PC-9 (cell line): ENCODE data around the gene COQ10B. TPM values are rescaled to one million over a fixed set of nuclear protein-coding genes. Genes with fewer than 3 reads are reported as not detected.

Experiments
- Bru-seq: library from RNA; stranded (reverse); fragments of 400-500 nt; gene quantifications from one replicate; lab custom pipeline; 2021; lab: Mats Ljungman, UMichigan
- BruChase-seq, 2 experiments: library from RNA; stranded (reverse); fragments of 400-500 nt; gene quantifications; one replicate each; lab custom pipeline; 2021; lab: Mats Ljungman, UMichigan
- BruUV-seq: library from RNA; stranded (reverse); fragments of 400-500 nt; replicated peaks from 2 replicates; lab custom pipeline; 2021; lab: Mats Ljungman, UMichigan
- CTCF ChIA-PET: fragments of 300-600 bp; sonication (Branson Sonifier 250); formaldehyde crosslinking; loops from one replicate; lab custom pipeline; 2022; ENCODE audit warnings: antibody characterized with exemption; lab: Charles Lee
- POLR2A ChIA-PET: fragments of 300-600 bp; sonication (Branson Sonifier 250); formaldehyde crosslinking; loops from one replicate; lab custom pipeline; 2022; ENCODE audit warnings: antibody characterized with exemption; ENCODE audit not compliant: unreplicated experiment; lab: Charles Lee
- DNase-seq, 2 experiments: peaks; one replicate each; pipeline versions ENCODE4 v3.0.0 to v3.0.0-alpha.2; 2015 to 2022; ENCODE audit warnings: mixed read lengths in 1 of 2
- H2AFZ ChIP-seq: fragments of 200-600 bp; sonication (generic); 2 replicates; pipeline ENCODE4 v1.8.1; 2017; ENCODE audit warnings: antibody characterized with exemption
- H3F3A ChIP-seq: fragments of 200-600 bp; sonication (generic); 2 replicates; pipeline ENCODE4 v1.8.1; 2017; ENCODE audit warnings: antibody characterized with exemption, mild to moderate bottlenecking, low read depth; ENCODE audit not compliant: insufficient read depth
- H3K27ac ChIP-seq: fragments of 200-600 bp; sonication (generic); 2 replicates; pipeline ENCODE4 v1.6.1; 2016; ENCODE audit warnings: mixed run types
- H3K27me3 ChIP-seq: fragments of 200-600 bp; sonication (generic); 2 replicates; pipeline ENCODE4 v1.6.1; 2016; ENCODE audit warnings: low read depth, mixed run types; ENCODE audit not compliant: insufficient read depth
- H3K36me3 ChIP-seq: fragments of 200-600 bp; sonication (generic); 2 replicates; pipeline ENCODE4 v1.6.1; 2016; ENCODE audit warnings: low read depth, mixed run types
- H3K4me1 ChIP-seq: fragments of 200-600 bp; sonication (generic); replicated peaks from 2 replicates; pipeline ENCODE4 v1.6.1; 2016; ENCODE audit warnings: mixed run types; ENCODE audit not compliant: insufficient read depth
- H3K4me2 ChIP-seq: fragments of 200-600 bp; sonication (generic); 2 replicates; pipeline ENCODE4 v1.6.1; 2017; ENCODE audit warnings: mixed run types
- H3K4me3 ChIP-seq: fragments of 200-600 bp; sonication (generic); 2 replicates; pipeline ENCODE4 v1.6.1; 2016; ENCODE audit warnings: mixed run types
- H3K79me2 ChIP-seq: fragments of 200-600 bp; sonication (generic); 2 replicates; pipeline ENCODE4 v1.6.1; 2017; ENCODE audit warnings: low read depth, mixed run types
- H3K9me2 ChIP-seq: fragments of 200-600 bp; sonication (generic); 2 replicates; pipeline ENCODE4 v1.8.1; 2017; ENCODE audit warnings: mild to moderate bottlenecking; ENCODE audit not compliant: insufficient read depth
- H3K9me3 ChIP-seq: fragments of 200-600 bp; sonication (generic); 2 replicates; pipeline ENCODE4 v1.8.1; 2016; ENCODE audit warnings: low read depth; ENCODE audit not compliant: insufficient read depth
- H4K20me1 ChIP-seq: fragments of 200-600 bp; sonication (generic); 2 replicates; pipeline ENCODE4 v1.8.1; 2017; ENCODE audit not compliant: insufficient read depth
- EZH2 ChIP-seq: fragments of 200-600 bp; sonication (generic); IDR thresholded peaks from 2 replicates; pipeline ENCODE4 v1.8.0; 2017; ENCODE audit warnings: antibody characterized with exemption, low read depth
- intact Hi-C: fragments of 100-400 bp; cut with micrococcal nuclease; formaldehyde crosslinking; loops from one replicate; pipeline ENCODE4 v1.10.0; 2022; ENCODE audit not compliant: unreplicated experiment
- long read RNA-seq: library from polyadenylated mRNA; stranded (forward); transcript quantifications from one replicate; pipeline ENCODE4 v2.0.0, GENCODE V29; 2022
- total RNA-seq: library from RNA; stranded (reverse); gene quantifications from 2 replicates; pipeline ENCODE4 v1.2.3, GENCODE V29; 2021
- TF ChIP-seq, protein P1 (sequence below): fragments of 200-600 bp; sonication (generic); conservative IDR thresholded peaks from 2 replicates; pipeline ENCODE4 v1.6.1; 2017; ENCODE audit warnings: mixed run types, antibody characterized with exemption, mild to moderate bottlenecking, moderate library complexity

The COQ10B gene
- total RNA-seq (14.8 and 18.1 TPM in 2 replicates), Bru-seq, nascent RNA (percentile 92 among the genes with signal in this experiment), BruChase-seq, experiment 1, labeled RNA remaining after a 2-hour chase (percentile 85 among the genes with signal in this experiment), BruChase-seq, experiment 2, labeled RNA remaining after a 6-hour chase (percentile 87 among the genes with signal in this experiment)
- long read RNA-seq, transcript COQ10B-201 (5 exons, 2,239 nt), result major isoform, 54 of 59 reads
- long read RNA-seq, partial matches to known transcripts, result 0 of 59 reads
- long read RNA-seq, other reads (novel, unspliced or antisense), result 1 of 59 reads

DNA sequence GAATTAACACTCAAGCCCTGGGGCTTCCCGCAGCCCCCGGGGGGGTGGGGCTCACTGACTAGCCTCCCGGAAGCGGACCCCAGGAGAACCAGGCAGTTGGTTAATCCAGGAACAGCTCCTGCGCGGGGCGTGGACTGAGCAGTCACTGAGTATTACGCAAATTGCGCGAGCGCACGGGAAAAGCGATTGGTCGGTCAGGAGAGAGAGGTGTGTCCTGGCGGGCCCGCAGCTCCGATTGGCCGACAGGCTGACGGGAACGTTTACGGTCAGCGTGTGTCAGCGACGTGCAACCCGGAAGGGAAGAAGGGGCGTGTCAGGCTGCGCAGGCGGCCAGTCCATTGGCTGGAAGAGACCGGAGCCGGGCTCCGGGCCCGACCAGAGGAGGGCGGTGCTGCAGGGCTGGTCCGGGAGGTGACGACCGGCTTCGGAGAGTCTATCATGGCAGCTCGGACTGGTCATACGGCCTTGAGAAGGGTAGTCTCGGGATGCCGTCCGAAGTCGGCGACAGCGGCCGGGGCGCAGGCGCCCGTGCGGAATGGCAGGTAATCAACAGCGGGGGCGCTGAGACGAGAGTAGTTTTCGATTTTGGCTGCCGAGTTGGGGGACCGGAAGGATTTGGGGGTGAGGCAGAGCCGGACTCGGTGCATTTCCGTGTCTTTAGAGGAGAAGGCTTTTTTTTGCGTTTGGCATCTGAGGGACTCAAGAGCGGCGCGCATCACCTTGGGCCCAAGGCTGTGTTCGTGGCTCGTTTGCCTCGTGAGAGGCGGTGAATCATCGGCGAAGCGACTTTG, at the start of gene COQ10B:
COQ10B (plus strand) TSS at position 430 of the 791 bp plus-strand sequence; CDS start at position 439, 9 bp downstream.
- Histone ChIP-seq H2AFZ (peak within 1 kb of the TSS; percentile 88), H3K27me3 (no peaks in the 10 kb centered on the region), H3K27ac (peak within 1 kb of the TSS; percentile 97), H3K4me1 (peaks cover 10% of the 10 kb centered on the region), H3K9me2 (no peaks in the 10 kb centered on the region), H3K4me3 (peak within 1 kb of the TSS; percentile 97), H4K20me1 (peaks cover 42% of the 10 kb centered on the region), H3K9me3 (no peaks in the 10 kb centered on the region), H3K36me3 (no peaks in the 10 kb centered on the region), H3K79me2 (peaks cover 49% of the 10 kb centered on the region), H3F3A (peaks cover 13% of the 10 kb centered on the region), H3K4me2 (peak within 1 kb of the TSS; percentile 87)
- ChIA-PET POLR2A (interaction anchor here (0.5 to 0.7 kb wide), 6 partner anchors 9 to 846 kb away, joined by 3 to 10 read pairs (median 4); partner anchors contain the start of gene SF3B1), CTCF (interaction anchor here (0.9 kb wide), 1 partner anchor 46 kb away, joined by 4 read pairs; the partner anchor contains the start of gene HSPD1)
- no peak for TF ChIP-seq EZH2
- TF ChIP-seq, protein P1, sequence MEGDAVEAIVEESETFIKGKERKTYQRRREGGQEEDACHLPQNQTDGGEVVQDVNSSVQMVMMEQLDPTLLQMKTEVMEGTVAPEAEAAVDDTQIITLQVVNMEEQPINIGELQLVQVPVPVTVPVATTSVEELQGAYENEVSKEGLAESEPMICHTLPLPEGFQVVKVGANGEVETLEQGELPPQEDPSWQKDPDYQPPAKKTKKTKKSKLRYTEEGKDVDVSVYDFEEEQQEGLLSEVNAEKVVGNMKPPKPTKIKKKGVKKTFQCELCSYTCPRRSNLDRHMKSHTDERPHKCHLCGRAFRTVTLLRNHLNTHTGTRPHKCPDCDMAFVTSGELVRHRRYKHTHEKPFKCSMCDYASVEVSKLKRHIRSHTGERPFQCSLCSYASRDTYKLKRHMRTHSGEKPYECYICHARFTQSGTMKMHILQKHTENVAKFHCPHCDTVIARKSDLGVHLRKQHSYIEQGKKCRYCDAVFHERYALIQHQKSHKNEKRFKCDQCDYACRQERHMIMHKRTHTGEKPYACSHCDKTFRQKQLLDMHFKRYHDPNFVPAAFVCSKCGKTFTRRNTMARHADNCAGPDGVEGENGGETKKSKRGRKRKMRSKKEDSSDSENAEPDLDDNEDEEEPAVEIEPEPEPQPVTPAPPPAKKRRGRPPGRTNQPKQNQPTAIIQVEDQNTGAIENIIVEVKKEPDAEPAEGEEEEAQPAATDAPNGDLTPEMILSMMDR, result no peak; the same call in 1 of the 2 replicates
- TSS peak; percentile 86 for BruUV-seq
- intact Hi-C loops, result loop anchor here (1.0 to 5.0 kb wide), 3 partner anchors 18 to 64 kb away; partner anchors contain the start of genes HSPE1, MOB4 and SF3B1
- peak; percentile 98 for DNase-seq

- Histone ChIP-seq H3K36me3 (peaks cover 72% of the 10 kb centered on the region), H3K79me2 (no peaks in the 10 kb centered on the region), H3K4me3 (no peak overlapping the region), H3K9me3 (no peaks in the 10 kb centered on the region), H3K27me3 (no peaks in the 10 kb centered on the region), H3F3A (peaks cover 21% of the 10 kb centered on the region), H3K9me2 (no peaks in the 10 kb centered on the region), H3K27ac (no peak overlapping the region), H4K20me1 (peaks cover 15% of the 10 kb centered on the region), H3K4me2 (no peak overlapping the region), H2AFZ (no peak overlapping the region), H3K4me1 (no peaks in the 10 kb centered on the region)
- ChIA-PET CTCF (interaction anchor here (0.7 kb wide), 1 partner anchor 228 kb away, joined by 3 read pairs; no protein-coding TSS in a partner anchor), POLR2A (interaction anchor here (0.7 kb wide), 1 partner anchor 22 kb away, joined by 4 read pairs; no protein-coding TSS in a partner anchor)
- BruUV-seq, result no TSS peak
- no peak for DNase-seq
- intact Hi-C loops, result no loop called here
- TF ChIP-seq EZH2, result no peak
- TF ChIP-seq, protein P1, result no peak
Measured at GRCh38 chr2:197405582-197405981, 47.8 kb upstream of the COQ10B start.

DNA sequence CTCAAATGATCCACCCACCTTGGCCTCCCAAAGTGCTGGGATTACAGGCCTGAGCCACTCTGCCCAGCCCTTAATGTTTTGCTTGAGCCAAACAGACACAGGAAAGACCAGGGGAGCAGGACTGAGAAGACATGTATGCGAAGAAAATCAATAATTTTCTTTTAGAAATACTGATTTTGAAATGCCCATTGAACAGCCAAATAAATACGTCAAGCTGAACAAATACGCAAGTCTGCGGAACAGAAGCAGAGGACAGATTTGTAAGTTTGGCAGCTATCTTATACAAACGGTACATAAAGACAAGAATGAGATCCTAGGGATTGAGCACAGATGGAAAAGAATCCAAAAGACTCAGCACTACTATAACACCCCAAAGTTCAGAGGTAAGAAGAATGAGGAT, 39.3 kb upstream of the COQ10B start:
- H3K27me3 ChIP-seq, result no peaks in the 10 kb centered on the region
- H3K4me1 ChIP-seq, result no peaks in the 10 kb centered on the region
- peaks cover 25% of the 10 kb centered on the region for H3K36me3 ChIP-seq
- TF ChIP-seq, protein P1, result no peak
- TF ChIP-seq EZH2, result no peak
- H4K20me1 ChIP-seq, result peaks cover 24% of the 10 kb centered on the region; the same call in 1 of the 2 replicates
- no peak for DNase-seq
- H3F3A ChIP-seq, result peaks cover 5% of the 10 kb centered on the region; the same call in 1 of the 2 replicates
- H3K9me2 ChIP-seq, result no peaks in the 10 kb centered on the region
- POLR2A ChIA-PET, result no interaction called here
- H3K9me3 ChIP-seq, result no peaks in the 10 kb centered on the region
- BruUV-seq, result no TSS peak
- H3K27ac ChIP-seq, result no peak overlapping the region
- H3K4me2 ChIP-seq, result no peak overlapping the region
- H3K4me3 ChIP-seq, result no peak overlapping the region
- H2AFZ ChIP-seq, result no peak overlapping the region
- peaks cover 4% of the 10 kb centered on the region; the same call in 1 of the 2 replicates for H3K79me2 ChIP-seq
- intact Hi-C loops, result no loop called here
- CTCF ChIA-PET, result no interaction called here
